Stimulated activated CD4-positive, alpha-beta T cell treated with anti-CD3 and anti-CD28 coated beads, Interleukin-12 subunit alpha, Interleukin-12 subunit beta, amount 100 ng/mL, for 48 hours (primary cell): Measurements from ENCODE around the gene PNPLA8.

ENCODE experiments used
- DNase-seq, 3 donors: peaks; one replicate each; pipeline ENCODE4 v3.0.0-alpha.2; 2020; ENCODE audit warnings: low read depth in 2 of 3, low spot score in 1 of 3

Gene PNPLA8

GRCh38 chr7:108448584-108449505 lies 77.1 kb downstream of the PNPLA8 start:
- DNase-seq = no peak

- DNase-seq = peak in 1 of 3 donors; percentile 39
Observed at GRCh38 chr7:108442039-108442568, 83.8 kb downstream of the PNPLA8 start.

DNA sequence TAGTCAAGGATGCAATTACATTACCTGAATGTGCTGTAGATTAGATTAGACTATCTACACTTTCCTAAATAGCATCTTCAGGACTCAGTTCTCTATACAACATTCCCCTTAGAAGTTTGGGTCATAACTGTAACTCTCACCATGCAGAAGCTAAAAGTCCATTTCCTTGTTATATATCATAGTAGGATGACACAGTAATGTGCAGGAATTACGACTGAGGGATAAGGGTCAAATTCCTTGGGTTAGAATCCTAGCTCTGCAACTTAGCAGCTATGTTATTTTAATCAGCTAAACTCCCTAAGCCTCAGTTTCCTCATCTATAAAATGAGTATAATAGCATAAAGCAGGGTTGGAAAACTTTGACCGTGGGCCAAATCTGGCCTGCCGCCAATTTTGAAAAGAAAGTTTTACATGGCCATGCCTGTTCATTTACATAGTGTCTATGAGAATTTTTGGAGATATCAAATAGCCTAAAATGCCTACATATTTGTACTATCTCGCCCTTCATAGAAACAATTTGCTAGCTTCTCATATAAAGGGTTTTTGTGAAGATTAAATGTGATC lies 84.5 kb downstream of the PNPLA8 start:
- DNase-seq = no peak

- DNase-seq = no peak
Observed at GRCh38 chr7:108440613-108441012, 85.3 kb downstream of the PNPLA8 start.

GRCh38 chr7:108436906-108437305 lies 89.0 kb downstream of the PNPLA8 start:
- DNase-seq = no peak

DNA sequence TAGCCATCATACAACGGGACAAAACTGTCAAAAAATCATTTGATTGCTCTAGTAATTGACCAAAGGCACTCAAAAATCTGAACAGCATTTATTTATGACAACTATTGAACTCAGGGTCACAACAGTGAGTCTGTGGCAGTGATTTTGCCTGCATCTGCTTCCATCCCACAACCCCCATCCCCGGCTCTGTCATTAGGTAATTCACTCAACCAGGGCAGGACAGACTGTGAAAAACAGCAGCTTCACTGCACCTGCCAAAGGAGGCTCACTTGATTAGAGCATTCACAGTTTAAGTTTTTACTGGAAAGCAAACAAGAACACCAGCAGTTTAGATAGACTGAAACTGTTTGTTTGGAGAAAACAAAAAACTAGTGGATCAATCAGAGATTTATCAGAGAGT lies 91.9 kb downstream of the PNPLA8 start:
- DNase-seq = no peak

GRCh38 chr7:108431099-108431498 lies 94.8 kb downstream of the PNPLA8 start:
- no peak for DNase-seq

DNA sequence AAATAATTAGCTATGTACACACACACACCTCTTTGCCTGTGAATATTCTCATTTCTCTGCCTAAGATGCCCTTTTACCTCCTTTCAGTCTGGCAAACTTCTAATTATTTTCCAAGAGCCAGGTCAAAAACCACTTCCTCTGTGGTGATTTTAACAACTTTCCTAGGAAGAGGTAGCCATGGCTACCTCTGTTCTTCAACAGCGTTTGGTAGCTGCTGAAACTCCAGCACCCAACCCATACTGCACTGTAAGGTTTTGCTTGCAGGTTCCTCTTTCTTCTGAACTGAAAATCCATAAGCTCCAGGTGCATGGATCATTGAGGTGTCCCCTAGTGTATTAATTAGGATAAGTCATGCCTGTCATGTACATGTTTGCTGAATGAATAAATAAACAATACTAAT lies 95.3 kb downstream of the PNPLA8 start:
- no peak for DNase-seq

DNA sequence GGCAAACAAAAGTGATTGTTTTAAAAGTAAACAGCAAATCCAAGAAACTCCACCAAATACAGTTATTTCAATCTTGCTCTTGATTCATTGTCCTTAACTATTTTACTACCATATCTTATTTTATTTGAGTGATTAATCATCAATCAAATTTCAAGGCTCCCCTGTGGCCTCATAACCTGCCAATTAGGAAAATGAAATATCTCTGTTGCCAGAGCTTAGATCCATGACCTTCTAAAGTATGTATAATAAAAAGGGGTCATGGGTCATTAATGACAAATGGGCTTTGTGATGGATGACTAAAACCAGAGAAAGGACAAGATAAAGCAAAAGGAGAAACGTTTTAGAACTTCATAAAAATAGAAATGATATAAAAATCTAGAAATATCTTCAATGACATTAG lies 98.2 kb downstream of the PNPLA8 start:
- DNase-seq = no peak

- no peak for DNase-seq
Observed at GRCh38 chr7:108425714-108426275, 100.1 kb downstream of the PNPLA8 start.

DNA sequence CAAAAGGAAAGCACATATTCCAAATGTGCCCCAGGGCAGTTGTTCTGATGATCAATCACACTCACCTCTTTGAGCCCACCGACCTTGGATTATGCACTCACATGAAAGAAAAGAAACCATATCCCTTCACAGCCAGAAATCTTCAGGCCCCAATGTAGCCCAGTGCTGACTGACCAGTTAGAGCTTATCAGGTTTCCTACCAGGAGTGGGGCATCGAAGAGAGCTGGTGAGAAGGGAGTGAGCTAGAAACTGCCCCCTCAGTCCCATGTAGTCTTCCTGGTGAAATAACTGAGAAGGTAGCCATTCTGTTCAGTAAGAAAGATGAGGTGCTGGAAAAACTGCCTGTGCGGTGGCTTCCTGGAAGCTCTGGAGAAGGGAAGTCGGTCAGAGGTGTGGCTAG lies 101.9 kb downstream of the PNPLA8 start:
- DNase-seq = no peak

DNA sequence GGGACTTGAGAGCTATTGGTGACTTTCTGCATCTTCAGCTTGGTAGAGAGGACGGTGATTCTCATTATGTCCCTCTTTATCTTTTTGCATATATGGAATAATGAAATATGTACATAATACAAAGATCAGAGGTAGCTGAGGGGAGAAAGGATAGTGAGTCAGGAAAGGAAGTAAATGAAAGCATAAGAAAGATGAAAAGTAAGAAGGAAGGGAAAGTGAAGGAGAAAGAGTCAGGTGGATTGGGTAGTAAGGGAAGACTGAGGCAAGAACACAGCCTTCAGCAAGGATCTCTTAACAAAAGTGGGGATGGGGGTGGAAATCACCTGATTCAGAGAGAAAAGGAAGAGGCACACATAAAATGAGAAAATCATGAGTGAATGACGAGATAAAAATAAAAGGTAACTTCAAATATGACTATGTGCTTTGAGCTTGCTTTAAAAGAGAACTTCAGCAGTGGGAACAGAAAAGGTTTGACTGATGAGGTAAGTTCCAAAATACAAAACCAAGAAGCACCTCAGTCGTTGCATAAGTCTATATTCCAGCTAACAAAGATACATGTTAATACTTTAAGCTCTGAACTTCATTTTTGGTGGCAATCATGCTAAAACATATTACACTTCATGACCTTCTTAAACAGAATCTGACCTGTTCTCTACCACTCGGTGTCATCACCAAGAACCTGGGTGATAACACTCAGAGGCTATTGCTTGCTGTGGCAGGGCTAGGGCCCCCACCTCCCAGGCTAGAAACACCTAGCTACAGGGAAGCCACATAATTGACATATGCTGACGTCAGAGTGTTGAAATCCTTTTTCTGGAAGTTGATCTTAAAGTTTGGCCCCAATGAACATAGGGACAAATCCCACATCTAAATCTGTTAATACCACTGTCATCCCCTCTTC lies 102.6 kb downstream of the PNPLA8 start:
- no peak for DNase-seq

DNA sequence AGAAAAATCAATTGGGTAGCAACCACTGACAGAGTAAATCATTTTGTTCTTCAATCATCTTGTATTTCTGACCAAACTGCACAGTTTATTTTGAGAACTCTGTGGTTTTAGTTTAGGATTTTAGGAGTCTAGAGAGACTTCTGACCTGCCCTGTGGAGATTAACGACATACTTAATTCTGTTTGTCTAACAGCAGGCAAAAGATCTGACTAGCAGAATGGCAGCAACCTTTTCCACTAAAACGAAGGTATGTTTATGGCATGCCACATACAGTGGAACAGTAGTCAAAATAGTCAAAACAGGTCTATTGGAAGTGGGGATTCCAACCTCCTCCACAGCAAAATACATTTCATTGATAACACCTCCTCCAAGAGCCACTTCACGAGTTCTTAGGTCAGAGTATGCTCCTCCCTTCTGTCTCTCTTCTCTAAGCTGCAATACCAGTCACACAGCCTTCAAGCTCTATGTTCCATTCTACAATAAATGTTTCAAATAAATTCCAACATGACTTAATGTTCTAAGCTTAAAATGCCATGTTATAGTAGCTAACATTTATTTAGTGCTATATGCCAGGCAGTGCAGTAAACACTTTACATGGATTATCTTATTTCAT lies 104.1 kb downstream of the PNPLA8 start:
- DNase-seq = no peak
